Fibroblast of the aortic adventitia (primary cell): ENCODE measurements around the gene CUL5. TPM values are rescaled to one million over a fixed set of nuclear protein-coding genes. Genes with fewer than 3 reads are reported as not detected.

Experiments
- DNase-seq: peaks from one replicate; pipeline ENCODE4 v3.0.0-alpha.2; 2010; ENCODE audit warnings: low read depth
- H3K4me3 ChIP-seq: 2 replicates; pipeline ENCODE4 v1.5.1; 2011; ENCODE audit warnings: low read depth, mild to moderate bottlenecking, control low read depth, low read length, moderate library complexity
- CTCF ChIP-seq: IDR thresholded peaks from 2 replicates; pipeline ENCODE4 v1.5.1; 2011; ENCODE audit warnings: mild to moderate bottlenecking, low read length, control low read depth, inconsistent platforms; ENCODE audit not compliant: insufficient read depth
- total RNA-seq: library from RNA; depleted of rRNA; stranded (reverse); fragments of >200 nt; gene quantifications from 2 replicates; pipeline ENCODE4 v1.2.3, GENCODE V29; 2012; ENCODE audit warnings: low replicate concordance

The CUL5 gene
- total RNA-seq, 1 donor: 39.1 TPM

GRCh38 chr11:108002476-108002875 is 6.2 kb upstream of the CUL5 start:
- no peak overlapping the region for H3K4me3 ChIP-seq
- TF ChIP-seq CTCF: no peak
- DNase-seq: no peak

GRCh38 chr11:108003623-108004022 is 5.1 kb upstream of the CUL5 start:
- H3K4me3 ChIP-seq: no peak overlapping the region
- no peak for TF ChIP-seq CTCF
- DNase-seq: no peak

DNA sequence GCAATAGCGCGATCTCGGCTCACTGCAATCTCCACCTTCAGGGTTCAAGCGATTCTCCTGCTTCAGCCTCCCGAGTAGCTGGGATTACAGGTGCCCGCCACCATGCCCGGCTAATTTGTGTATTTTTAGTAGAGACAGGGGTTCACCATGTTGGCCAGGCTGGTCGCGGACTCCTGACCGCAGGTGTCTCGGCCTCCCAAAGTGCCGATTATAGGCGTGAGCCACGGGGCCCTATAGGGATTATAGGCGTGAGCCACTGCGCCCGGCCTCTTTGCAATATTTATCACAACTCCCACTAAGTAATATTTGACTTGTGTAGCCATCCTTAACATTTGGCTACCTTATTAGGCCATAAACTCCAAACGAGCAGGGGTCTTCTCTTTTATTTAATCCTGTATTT is 879 bp upstream of the CUL5 start:
- no peak overlapping the region for H3K4me3 ChIP-seq
- DNase-seq: no peak
- no peak for TF ChIP-seq CTCF

GRCh38 chr11:108009497-108010370 is 1.0 kb downstream of the CUL5 start:
- no peak for TF ChIP-seq CTCF
- peak overlapping the region; percentile 99 for H3K4me3 ChIP-seq
- DNase-seq: peak; percentile 23

DNA sequence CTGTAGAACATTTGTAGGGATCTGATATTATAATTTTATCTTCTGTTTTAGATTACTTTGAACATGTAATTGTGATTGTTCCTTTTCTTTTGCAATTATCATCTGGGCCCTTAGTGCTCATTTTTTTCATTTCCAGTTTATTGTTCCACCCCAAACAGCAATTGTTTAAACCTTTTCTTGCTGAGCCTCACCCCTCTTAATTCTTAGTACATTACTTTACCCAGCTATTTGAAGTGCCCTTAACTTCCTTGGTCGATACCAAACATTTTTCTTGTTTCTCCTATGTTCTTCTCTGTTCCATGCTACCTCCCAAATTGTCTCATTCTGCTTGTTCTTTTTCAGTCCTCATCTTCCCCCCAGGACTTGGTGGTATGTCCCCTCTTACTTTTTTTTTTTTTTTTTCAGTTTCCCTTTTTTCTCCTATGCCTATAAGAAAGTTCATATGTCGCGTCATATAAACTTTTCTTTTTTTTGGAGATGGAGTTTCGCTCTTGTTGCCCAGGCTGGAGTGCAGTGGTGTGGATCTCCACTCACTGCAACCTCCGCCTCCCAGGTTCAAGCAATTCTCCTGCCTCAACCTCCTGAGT is 3.5 kb downstream of the CUL5 start:
- H3K4me3 ChIP-seq: no peak overlapping the region
- no peak for DNase-seq
- TF ChIP-seq CTCF: no peak

DNA sequence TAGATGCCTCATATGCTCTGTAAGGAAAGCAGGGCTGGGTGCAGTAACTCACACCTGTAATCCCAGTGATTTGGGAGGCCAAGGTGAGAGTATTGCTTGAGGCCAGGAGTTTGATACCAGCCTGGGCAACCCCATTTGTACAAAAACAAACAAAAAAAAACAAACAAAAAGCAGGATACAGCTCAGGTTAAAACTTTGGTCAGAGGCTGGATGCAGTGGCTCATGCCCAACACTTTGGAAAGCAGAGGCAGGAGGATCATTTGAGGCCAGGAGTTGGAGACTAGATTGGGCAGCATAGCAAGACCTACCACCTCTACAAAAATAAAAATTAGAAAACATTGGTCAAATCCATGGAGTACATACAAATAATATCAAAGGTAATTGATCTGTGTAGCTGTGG is 7.9 kb downstream of the CUL5 start:
- TF ChIP-seq CTCF: no peak
- no peak overlapping the region for H3K4me3 ChIP-seq
- no peak for DNase-seq
